Spinal cord (tissue), 10 donors: ENCODE results near the gene CYP26C1. TPM values are rescaled to one million over a fixed set of nuclear protein-coding genes. Genes with fewer than 3 reads are reported as not detected.

Experiments used
- DNase-seq, 6 donors: peaks; one replicate each; pipeline versions ENCODE4 v3.0.0 to v3.0.0-alpha.2; 2013 to 2015; ENCODE audit warnings: low spot score in 6 of 6, low read depth in 4 of 6
- H3K27ac ChIP-seq: one replicate; pipeline ENCODE4 v1.5.1; 2013; ENCODE audit warnings: low read depth, low read length, control low read depth
- H3K27me3 ChIP-seq: one replicate; pipeline ENCODE4 v1.6.1; 2013; ENCODE audit warnings: low read length; ENCODE audit not compliant: control insufficient read depth, insufficient read depth
- H3K36me3 ChIP-seq: one replicate; pipeline ENCODE4 v1.6.1; 2013; ENCODE audit warnings: low read length; ENCODE audit not compliant: control insufficient read depth, insufficient read depth
- H3K4me1 ChIP-seq: one replicate; pipeline ENCODE4 v1.6.1; 2013; ENCODE audit warnings: low read length; ENCODE audit not compliant: control insufficient read depth, insufficient read depth
- H3K4me3 ChIP-seq: one replicate; pipeline ENCODE4 v1.5.1; 2013; ENCODE audit warnings: low read depth, low read length, control low read depth
- H3K9me3 ChIP-seq: one replicate; pipeline ENCODE4 v1.6.1; 2013; ENCODE audit warnings: low read length; ENCODE audit not compliant: control insufficient read depth, insufficient read depth
- WGBS: methylation state at CpG from one replicate; pipeline ENCODE4 v1.1.5; 2013; ENCODE audit warnings: missing lambda C conversion rate; ENCODE audit not compliant: insufficient coverage; 5-methylcytosine and 5-hydroxymethylcytosine counted together
- long read RNA-seq, 4 donors: transcript quantifications; one replicate each; lab custom pipeline, GENCODE V29; 2026
- polyA plus RNA-seq, 2 donors: library from polyadenylated mRNA; unstranded; fragments of 120-200 nt; gene quantifications; one replicate each; pipeline ENCODE4 v1.2.1, GENCODE V29; 2013; ENCODE audit not compliant: insufficient read length in 2 of 2
- total RNA-seq, 2 donors: library from RNA; depleted of rRNA in 1 of 2; stranded (reverse); fragments of 120-200 nt in 1 of 2; fragments of >200 nt in 1 of 2; gene quantifications; one replicate each; pipeline versions ENCODE4 v1.2.3 to v1.2.4, GENCODE V29; 2013 to 2014
- donor health status: healthy.

Gene CYP26C1
- total RNA-seq (under 1 TPM; under 0.01 to 0.11 TPM), polyA plus RNA-seq (under 1 TPM in 1 of 2 donors, not detected in 1; 0.06 TPM)
- long read RNA-seq, donor 1: 0 reads
- long read RNA-seq, donor 2: 0 reads
- long read RNA-seq, donor 3: 0 reads
- long read RNA-seq, donor 4: 0 reads

- WGBS: 12% methylated on average over 65 of the region's 67 CpGs
- H3K36me3 ChIP-seq: peaks cover 5% of the 10 kb centered on the region
- H3K9me3 ChIP-seq: no peaks in the 10 kb centered on the region
- H3K27me3 ChIP-seq: peaks cover 63% of the 10 kb centered on the region
- peak in 1 of 6 donors; percentile 2 for DNase-seq
- H3K27ac ChIP-seq: no peak within 1 kb of the TSS
- H3K4me1 ChIP-seq: peaks cover 24% of the 10 kb centered on the region
- no peak within 1 kb of the TSS for H3K4me3 ChIP-seq
These were observed at the start of gene CYP26C1 for GRCh38 chr10:93059975-93060886. TSS of gene CYP26C1 (plus strand) at chr10:93060798. CDS start at chr10:93061264, 466 bp downstream.

- no peaks in the 10 kb centered on the region for H3K36me3 ChIP-seq
- no peaks in the 10 kb centered on the region for H3K4me1 ChIP-seq
- H3K9me3 ChIP-seq: no peaks in the 10 kb centered on the region
- DNase-seq: no peak
- no CpG with 5 or more reads among the region's 3 CpGs for WGBS
- no peak overlapping the region for H3K4me3 ChIP-seq
- no peaks in the 10 kb centered on the region for H3K27me3 ChIP-seq
- H3K27ac ChIP-seq: no peak overlapping the region
These were observed 44.9 kb upstream of the CYP26C1 start for GRCh38 chr10:93015722-93016121.

- Histone ChIP-seq H3K4me3 (no peak overlapping the region), H3K36me3 (no peaks in the 10 kb centered on the region), H3K9me3 (no peaks in the 10 kb centered on the region), H3K27ac (no peak overlapping the region), H3K4me1 (no peaks in the 10 kb centered on the region), H3K27me3 (no peaks in the 10 kb centered on the region)
- WGBS: 63% methylated on average over 1 of the region's 4 CpGs
- DNase-seq: no peak
These were observed 37.5 kb upstream of the CYP26C1 start for GRCh38 chr10:93023013-93023650.

GRCh38 chr10:93026072-93026471, 34.5 kb upstream of the CYP26C1 start:
- H3K9me3 ChIP-seq: no peaks in the 10 kb centered on the region
- H3K27me3 ChIP-seq: no peaks in the 10 kb centered on the region
- H3K4me3 ChIP-seq: no peak overlapping the region
- no peaks in the 10 kb centered on the region for H3K36me3 ChIP-seq
- H3K27ac ChIP-seq: no peak overlapping the region
- no peak for DNase-seq
- WGBS: no CpG with 5 or more reads among the region's 2 CpGs
- H3K4me1 ChIP-seq: no peaks in the 10 kb centered on the region

GRCh38 chr10:93027508-93027907, 33.1 kb upstream of the CYP26C1 start:
- DNase-seq: no peak
- no peaks in the 10 kb centered on the region for H3K27me3 ChIP-seq
- no peak overlapping the region for H3K27ac ChIP-seq

GRCh38 chr10:93028883-93029282, 31.7 kb upstream of the CYP26C1 start:
- Histone ChIP-seq H3K27ac (no peak overlapping the region), H3K4me3 (no peak overlapping the region), H3K36me3 (no peaks in the 10 kb centered on the region), H3K9me3 (no peaks in the 10 kb centered on the region), H3K27me3 (no peaks in the 10 kb centered on the region), H3K4me1 (no peaks in the 10 kb centered on the region)
- no CpG with 5 or more reads among the region's 2 CpGs for WGBS
- DNase-seq: no peak

More at GRCh38 chr10:93027508-93027907, 33.1 kb upstream of the CYP26C1 start:
- Histone ChIP-seq H3K36me3 (no peaks in the 10 kb centered on the region), H3K4me3 (no peak overlapping the region), H3K4me1 (no peaks in the 10 kb centered on the region), H3K9me3 (no peaks in the 10 kb centered on the region)

- Histone ChIP-seq H3K4me3 (no peak overlapping the region), H3K36me3 (no peaks in the 10 kb centered on the region), H3K9me3 (no peaks in the 10 kb centered on the region), H3K4me1 (no peaks in the 10 kb centered on the region), H3K27me3 (no peaks in the 10 kb centered on the region), H3K27ac (no peak overlapping the region)
- DNase-seq: no peak
These were observed 30.2 kb upstream of the CYP26C1 start for GRCh38 chr10:93030409-93030808.

- no peaks in the 10 kb centered on the region for H3K9me3 ChIP-seq
- H3K36me3 ChIP-seq: no peaks in the 10 kb centered on the region
- no peak overlapping the region for H3K4me3 ChIP-seq
- no peaks in the 10 kb centered on the region for H3K4me1 ChIP-seq
- 100% methylated on average over 1 of the region's 5 CpGs for WGBS
- no peak overlapping the region for H3K27ac ChIP-seq
- DNase-seq: peak in 1 of 6 donors; percentile 16
- H3K27me3 ChIP-seq: no peaks in the 10 kb centered on the region
These were observed 28.3 kb upstream of the CYP26C1 start for GRCh38 chr10:93032105-93032808.

GRCh38 chr10:93032809-93033137, 27.8 kb upstream of the CYP26C1 start:
- Histone ChIP-seq H3K27me3 (no peaks in the 10 kb centered on the region), H3K27ac (no peak overlapping the region), H3K4me1 (no peaks in the 10 kb centered on the region), H3K9me3 (no peaks in the 10 kb centered on the region), H3K4me3 (no peak overlapping the region), H3K36me3 (no peaks in the 10 kb centered on the region)
- WGBS: 92% methylated on average over 1 of the region's 1 CpG
- no peak for DNase-seq
